Heart left ventricle (tissue), 16 donors: ENCODE measurements around the gene DCUN1D1. TPM values are rescaled to one million over a fixed set of nuclear protein-coding genes. Genes with fewer than 3 reads are reported as not detected.

Source experiments
- ATAC-seq, 4 donors: fragments of 200-7000 bp; cut with Tn5 transposase; one replicate each; pipeline ENCODE4 v1.9.1; 2020 to 2022; ENCODE audit warnings: moderate library complexity in 4 of 4, mild to moderate bottlenecking in 3 of 4, moderate number of reproducible peaks in 1 of 4
- DNase-seq, 5 donors: peaks; one replicate each; pipeline ENCODE4 v3.0.0-alpha.2; 2020
- H3K27ac ChIP-seq, 12 donors: fragments of 200-600 bp; sonication (generic) in 4 of 12; one replicate each; pipeline versions ENCODE4 v1.5.0 to v1.8.0; 2016 to 2022; ENCODE audit warnings: mild to moderate bottlenecking in 2 of 12
- H3K27me3 ChIP-seq, 9 donors: fragments of 200-600 bp; sonication (generic) in 2 of 9; one replicate each; pipeline versions ENCODE4 v1.5.1 to v1.8.0; 2016 to 2022; ENCODE audit warnings: mild to moderate bottlenecking in 3 of 9
- H3K36me3 ChIP-seq, 9 donors: fragments of 200-600 bp; sonication (generic) in 2 of 9; one replicate each; pipeline versions ENCODE4 v1.5.0 to v1.8.0; 2018 to 2022; ENCODE audit warnings: mild to moderate bottlenecking in 2 of 9
- H3K4me1 ChIP-seq, 12 donors: fragments of 200-600 bp; sonication (generic) in 4 of 12; one replicate each; pipeline versions ENCODE4 v1.5.0 to v1.8.0; 2016 to 2022; ENCODE audit warnings: mild to moderate bottlenecking in 3 of 12
- H3K4me3 ChIP-seq, 12 donors: fragments of 200-600 bp; sonication (generic) in 4 of 12; one replicate each; pipeline versions ENCODE4 v1.5.0 to v1.8.0; 2017 to 2022; ENCODE audit warnings: mild to moderate bottlenecking in 9 of 12, moderate library complexity in 4 of 12
- H3K9me3 ChIP-seq, 12 donors: fragments of 200-600 bp; sonication (generic) in 4 of 12; one replicate each; pipeline versions ENCODE4 v1.5.0 to v1.8.0; 2016 to 2022; ENCODE audit warnings: mild to moderate bottlenecking in 1 of 12
- POLR2A ChIP-seq, 2 donors: fragments of 450-650 bp; IDR thresholded peaks; one replicate each; pipeline ENCODE4 v1.6.1; 2017; ENCODE audit warnings: antibody characterized with exemption in 2 of 2, mild to moderate bottlenecking in 2 of 2, moderate library complexity in 2 of 2
- WGBS, 4 donors: extraction: QIAGEN DNeasy Blood & Tissue Kit in 2 of 4; methylation state at CpG; one replicate each; pipeline versions ENCODE4 v1.1.5 to v1.1.7; 2013 to 2018; 5-methylcytosine and 5-hydroxymethylcytosine counted together
- intact Hi-C, 10 donors: fragments of 100-400 bp; cut with DNase I; formaldehyde crosslinking; loops; one replicate each; pipeline versions ENCODE4 v1.11.1 to v1.14.2; 2022
- polyA plus RNA-seq, 2 donors: library from polyadenylated mRNA; stranded (reverse); fragments of 200-250 nt; gene quantifications; one replicate each; pipeline ENCODE4 v1.2.3, GENCODE V29; 2013
- total RNA-seq, 9 donors: library from RNA; depleted of rRNA in 2 of 9; stranded (reverse); fragments of >200 nt in 2 of 9; fragmentation: NEBNext Ultra II Directional in 3 of 9; extraction: Animal tissue kit (Norgen Biotek cat#: 25700) in 3 of 9; gene quantifications; one replicate each; pipeline versions ENCODE4 v1.1.0 to v1.2.4, GENCODE V29; 2016 to 2023
- TF ChIP-seq, protein P1 (sequence below), 12 donors: fragments of 200-600 bp; sonication (generic) in 4 of 12; IDR thresholded peaks; one replicate each; pipeline versions ENCODE4 v1.5.0 to v1.8.0; 2018 to 2022; ENCODE audit warnings: antibody characterized with exemption in 12 of 12, mild to moderate bottlenecking in 5 of 12
- donor health status: ischemic (EF 13 %, LVEDD 7.1; RV severe dilation, severe dysfunction).
- donor health status: healthy with polysubstance abuse.
- donor health status: DM: no; HTN: yes; CAD: no.
- donor health status: DM: no; HTN: no; CAD: no.
- donor health status: ischemic (EF 25% LVEDD 6.9; RV normal size, moderate dysfunction).
- donor health status: ischemic (EF 25% LVEDD 5.7; RV mildly dilated, moderate dysfunction).
- donor health status: healthy.
- donor health status: DM: yes; HTN: yes; CAD: no.
- donor health status: ischemic (EF 35%, LVEDD 5.7; RV mildly dilated, moderate dysfunction).
- donor health status: nonischemic (EF 11% LVEDD 7.7; RV severe dilation, severe dysfunction).
- donor health status: DM: yes; HTN: yes; CAD: no.
- donor health status: PGD.
- donor health status: ischemic (EF 29% LVEDD 5.4; RV normal size, mild dysfunction).
- donor health status: nonischemic (EF 23%, LVEDD 6.1; RV moderate dilation, normal function).

DCUN1D1 gene
- total and polyA plus RNA-seq, 11 donors, result 5.4 to 43.0 (median 34.8) TPM

- TF ChIP-seq, protein P1, sequence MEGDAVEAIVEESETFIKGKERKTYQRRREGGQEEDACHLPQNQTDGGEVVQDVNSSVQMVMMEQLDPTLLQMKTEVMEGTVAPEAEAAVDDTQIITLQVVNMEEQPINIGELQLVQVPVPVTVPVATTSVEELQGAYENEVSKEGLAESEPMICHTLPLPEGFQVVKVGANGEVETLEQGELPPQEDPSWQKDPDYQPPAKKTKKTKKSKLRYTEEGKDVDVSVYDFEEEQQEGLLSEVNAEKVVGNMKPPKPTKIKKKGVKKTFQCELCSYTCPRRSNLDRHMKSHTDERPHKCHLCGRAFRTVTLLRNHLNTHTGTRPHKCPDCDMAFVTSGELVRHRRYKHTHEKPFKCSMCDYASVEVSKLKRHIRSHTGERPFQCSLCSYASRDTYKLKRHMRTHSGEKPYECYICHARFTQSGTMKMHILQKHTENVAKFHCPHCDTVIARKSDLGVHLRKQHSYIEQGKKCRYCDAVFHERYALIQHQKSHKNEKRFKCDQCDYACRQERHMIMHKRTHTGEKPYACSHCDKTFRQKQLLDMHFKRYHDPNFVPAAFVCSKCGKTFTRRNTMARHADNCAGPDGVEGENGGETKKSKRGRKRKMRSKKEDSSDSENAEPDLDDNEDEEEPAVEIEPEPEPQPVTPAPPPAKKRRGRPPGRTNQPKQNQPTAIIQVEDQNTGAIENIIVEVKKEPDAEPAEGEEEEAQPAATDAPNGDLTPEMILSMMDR (IDR thresholded peaks at IDR 0.05), result no peak
- TF ChIP-seq POLR2A (IDR thresholded peaks at IDR 0.05), result no peak
- peaks cover 0 to 3% (median 0%) of the 10 kb centered on the region in 12 donors for H3K9me3 ChIP-seq
- no peaks in the 10 kb centered on the region for H3K36me3 ChIP-seq
- WGBS, 4 donors, result 89 to 96% (median 94%) methylated on average over 3 of the region's 3 CpGs
- intact Hi-C loops, result no loop called here
- H3K27ac ChIP-seq, result peak overlapping the region in 6 of 12 donors; percentile 11 to 58 (median 30)
- ATAC-seq (peak; percentile 12 to 30 (median 16)), DNase-seq (no peak)
- no peak overlapping the region for H3K4me3 ChIP-seq
- H3K27me3 ChIP-seq, result no peaks in the 10 kb centered on the region
- peaks cover 0 to 12% (median 7%) of the 10 kb centered on the region in 12 donors for H3K4me1 ChIP-seq
These were observed 54.4 kb downstream of the DCUN1D1 start for GRCh38 chr3:182925944-182926337.

- H3K4me1 ChIP-seq, result peaks cover 0 to 12% (median 7%) of the 10 kb centered on the region in 12 donors
- peaks cover 0 to 2% (median 0%) of the 10 kb centered on the region in 12 donors for H3K9me3 ChIP-seq
- intact Hi-C loops, result no loop called here
- no peak overlapping the region for H3K4me3 ChIP-seq
- no peak for TF ChIP-seq POLR2A (IDR thresholded peaks at IDR 0.05)
- TF ChIP-seq, protein P1 (IDR thresholded peaks at IDR 0.05), result no peak
- H3K36me3 ChIP-seq, result peaks cover 0 to 4% (median 0%) of the 10 kb centered on the region in 9 donors
- no peaks in the 10 kb centered on the region for H3K27me3 ChIP-seq
- H3K27ac ChIP-seq, result peak overlapping the region in 7 of 12 donors; percentile 11 to 58 (median 33)
- ATAC-seq (peak; percentile 79 to 86 (median 84)), DNase-seq (peak in 4 of 5 donors; percentile 30 to 76 (median 61))
- 49 to 63% (median 60%) methylated on average over 4 of the region's 4 CpGs for WGBS, 4 donors
These were observed 54.9 kb downstream of the DCUN1D1 start for GRCh38 chr3:182925330-182925943.

- ATAC-seq, result no peak
- peaks cover 0 to 19% (median 0%) of the 10 kb centered on the region in 9 donors for H3K36me3 ChIP-seq
- 63 to 68% (median 67%) methylated on average over 4 of the region's 4 CpGs for WGBS, 4 donors
- no peaks in the 10 kb centered on the region for H3K27me3 ChIP-seq
- H3K27ac ChIP-seq, result no peak overlapping the region
- DNase-seq, result no peak
- TF ChIP-seq POLR2A (IDR thresholded peaks at IDR 0.05), result no peak
- H3K9me3 ChIP-seq, result peaks cover 0 to 2% (median 0%) of the 10 kb centered on the region in 12 donors
- H3K4me1 ChIP-seq, result peaks cover 0 to 17% (median 7%) of the 10 kb centered on the region in 12 donors
- intact Hi-C loops, result no loop called here
- H3K4me3 ChIP-seq, result no peak overlapping the region
These were observed 58.5 kb downstream of the DCUN1D1 start for GRCh38 chr3:182921665-182922355.

DNA sequence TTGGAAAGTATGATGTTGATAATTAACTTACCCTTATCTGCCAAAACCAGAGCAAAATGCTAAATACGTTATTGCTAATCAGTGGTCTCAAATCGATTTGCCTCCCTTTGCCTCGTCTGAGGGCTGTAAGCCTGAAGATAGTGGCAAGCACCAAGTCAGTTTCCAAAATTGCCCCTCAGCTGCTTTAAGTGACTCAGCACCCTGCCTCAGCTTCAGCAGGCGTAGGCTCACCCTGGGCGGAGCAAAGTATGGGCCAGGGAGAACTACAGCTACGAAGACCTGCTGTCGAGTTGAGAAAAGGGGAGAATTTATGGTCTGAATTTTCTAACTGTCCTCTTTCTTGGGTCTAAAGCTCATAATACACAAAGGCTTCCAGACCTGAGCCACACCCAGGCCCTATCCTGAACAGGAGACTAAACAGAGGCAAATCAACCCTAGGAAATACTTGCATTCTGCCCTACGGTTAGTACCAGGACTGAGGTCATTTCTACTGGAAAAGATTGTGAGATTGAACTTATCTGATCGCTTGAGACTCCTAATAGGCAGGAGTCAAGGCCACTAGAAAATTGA, 59.7 kb downstream of the DCUN1D1 start:
- Histone ChIP-seq H3K4me3 (no peak overlapping the region), H3K27me3 (no peaks in the 10 kb centered on the region), H3K27ac (no peak overlapping the region), H3K4me1 (peaks cover 0 to 18% (median 5%) of the 10 kb centered on the region in 12 donors), H3K9me3 (peaks cover 0 to 2% (median 0%) of the 10 kb centered on the region in 12 donors), H3K36me3 (peaks cover 0 to 24% (median 5%) of the 10 kb centered on the region in 9 donors)
- ATAC-seq (peak in 2 of 4 donors; percentile 48 to 49), DNase-seq (no peak)
- 72 to 82% (median 78%) methylated on average over 9 of the region's 9 CpGs for WGBS, 4 donors
- TF ChIP-seq POLR2A (IDR thresholded peaks at IDR 0.05), result no peak
- intact Hi-C loops, result no loop called here

GRCh38 chr3:182919866-182920357, 60.4 kb downstream of the DCUN1D1 start:
- H3K9me3 ChIP-seq, result peaks cover 0 to 2% (median 0%) of the 10 kb centered on the region in 12 donors
- H3K27me3 ChIP-seq, result no peaks in the 10 kb centered on the region
- ATAC-seq, result no peak
- DNase-seq, result no peak
- WGBS, 4 donors, result 91 to 95% (median 93%) methylated on average over 5 of the region's 5 CpGs
- H3K27ac ChIP-seq, result no peak overlapping the region
- TF ChIP-seq, protein P1 (IDR thresholded peaks at IDR 0.05), result no peak
- TF ChIP-seq POLR2A (IDR thresholded peaks at IDR 0.05), result no peak
- peaks cover 0 to 31% (median 6%) of the 10 kb centered on the region in 9 donors for H3K36me3 ChIP-seq
- no peak overlapping the region for H3K4me3 ChIP-seq
- intact Hi-C loops, result no loop called here
- H3K4me1 ChIP-seq, result peaks cover 0 to 14% (median 3%) of the 10 kb centered on the region in 12 donors
